ENCODE results near the gene CPNE8.
"Not testable (repeated sequence)": the region's sequence is repeated elsewhere in the genome, so short reads cannot be mapped to it uniquely, and the experiment has no call there.

Gene CPNE8

DNA sequence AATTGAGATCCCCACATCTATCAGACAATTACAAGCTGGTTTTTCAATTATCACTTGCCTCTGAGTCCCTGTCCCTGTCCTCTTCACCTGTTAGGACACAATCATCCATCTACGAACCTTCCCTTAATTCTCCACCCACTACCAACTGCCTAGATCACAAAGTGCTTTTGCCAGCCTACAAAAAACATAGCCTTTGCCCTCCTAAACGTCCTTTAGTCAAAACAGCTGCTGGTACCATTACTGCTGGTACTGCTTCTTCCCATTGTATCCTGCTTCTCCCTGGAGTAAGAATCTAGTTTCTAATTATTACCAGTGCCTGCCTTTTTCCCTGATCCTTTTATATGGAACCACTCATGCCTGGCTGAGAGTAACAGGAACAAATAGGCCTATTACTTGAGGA, 82.1 kb downstream of the CPNE8 start:
- no peak for DNase-seq

DNA sequence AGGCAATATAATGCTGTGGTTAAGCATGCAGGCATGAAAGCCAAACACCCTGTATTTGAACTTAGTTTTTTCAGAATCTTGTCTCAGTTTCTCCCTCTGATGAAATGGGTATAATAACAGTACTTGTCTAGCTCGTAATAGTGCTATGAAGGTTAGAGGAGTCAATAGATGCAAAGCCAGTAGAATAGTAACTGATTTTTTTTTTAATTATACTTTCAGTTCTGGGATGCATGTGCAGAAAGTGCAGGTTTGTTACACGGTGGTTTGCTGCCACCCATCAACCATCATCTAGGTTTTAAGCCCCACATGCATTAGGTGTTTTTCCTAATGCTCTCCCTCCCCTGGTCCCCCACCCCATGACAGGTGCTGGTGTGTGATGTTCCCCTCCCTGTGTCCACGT, 87.4 kb downstream of the CPNE8 start:
- no peak for DNase-seq

DNA sequence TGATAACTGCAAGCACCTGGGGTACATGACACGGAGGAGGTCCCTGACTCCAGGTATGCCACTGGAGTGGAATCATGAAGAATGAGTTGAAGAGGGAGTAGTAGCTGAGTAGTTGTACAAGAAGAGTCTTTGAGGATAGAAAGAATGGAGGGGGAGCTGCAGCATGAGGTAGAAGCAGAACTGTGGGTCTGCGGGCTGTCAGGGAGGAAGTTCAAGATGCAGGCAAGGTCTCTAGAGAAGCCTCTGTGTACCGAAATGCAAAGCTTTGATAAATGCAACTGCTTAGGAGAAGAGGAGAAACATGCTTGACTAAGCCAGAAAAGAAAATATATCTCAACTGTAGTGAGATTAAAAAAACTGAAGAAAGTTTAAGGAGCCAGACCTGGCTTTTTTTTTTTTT, 91.5 kb downstream of the CPNE8 start:
- DNase-seq: no peak

DNA sequence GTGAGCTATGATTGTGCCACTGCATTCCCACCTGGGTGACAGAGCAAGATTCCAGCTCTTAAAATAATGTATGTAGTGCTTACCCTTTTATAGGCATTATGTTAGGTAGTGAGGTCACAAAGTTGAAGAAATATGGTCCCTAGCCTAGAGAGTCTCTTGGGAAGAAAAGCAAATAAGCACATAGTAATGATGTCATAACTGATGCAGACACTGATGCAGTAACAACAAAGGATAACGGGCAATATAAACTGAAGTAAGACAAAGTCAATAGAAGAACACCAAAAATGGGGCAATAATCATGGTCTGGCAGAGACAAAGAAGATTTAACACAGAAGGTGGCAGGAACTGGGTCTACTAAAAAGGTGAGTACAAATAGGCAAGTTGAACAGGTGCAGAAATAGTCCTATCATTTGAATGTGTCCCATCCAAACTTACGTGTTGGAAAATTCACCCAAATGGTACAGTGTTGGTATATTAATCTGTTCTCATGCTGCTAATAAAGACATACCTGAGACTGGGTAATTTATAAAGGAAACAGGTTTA, 93.5 kb downstream of the CPNE8 start:
- DNase-seq: no peak

- peak; percentile 20 for DNase-seq
Measured at GRCh38 chr12:38809832-38810231, 95.6 kb downstream of the CPNE8 start.

GRCh38 chr12:38788106-38788505, 117.3 kb downstream of the CPNE8 start:
- DNase-seq: no peak

- no peak for DNase-seq
Measured at GRCh38 chr12:38785381-38785780, 120.0 kb downstream of the CPNE8 start.

- peak; percentile 45 for DNase-seq
Measured at GRCh38 chr12:38783304-38783703, 122.1 kb downstream of the CPNE8 start.

GRCh38 chr12:38782359-38782758, 123.0 kb downstream of the CPNE8 start:
- DNase-seq: peak; percentile 19

DNA sequence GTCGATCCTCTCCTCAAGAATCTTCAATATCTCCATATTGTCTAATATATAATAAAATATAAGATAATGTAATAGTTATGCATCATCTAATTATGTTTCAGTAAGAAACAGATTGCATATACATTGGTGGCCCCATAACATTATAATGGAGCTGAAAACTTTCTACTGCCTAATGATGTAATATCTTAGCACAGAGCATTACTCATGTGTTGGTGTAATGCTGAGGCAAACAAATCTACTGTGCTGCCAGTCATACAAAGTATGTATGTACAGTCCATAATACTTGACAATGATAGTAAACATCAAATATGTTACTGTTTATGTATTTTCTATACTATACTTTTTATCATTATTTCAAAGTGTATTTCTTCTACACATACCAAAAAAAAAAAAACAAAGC, 128.7 kb downstream of the CPNE8 start:
- DNase-seq: peak; percentile 44

DNA sequence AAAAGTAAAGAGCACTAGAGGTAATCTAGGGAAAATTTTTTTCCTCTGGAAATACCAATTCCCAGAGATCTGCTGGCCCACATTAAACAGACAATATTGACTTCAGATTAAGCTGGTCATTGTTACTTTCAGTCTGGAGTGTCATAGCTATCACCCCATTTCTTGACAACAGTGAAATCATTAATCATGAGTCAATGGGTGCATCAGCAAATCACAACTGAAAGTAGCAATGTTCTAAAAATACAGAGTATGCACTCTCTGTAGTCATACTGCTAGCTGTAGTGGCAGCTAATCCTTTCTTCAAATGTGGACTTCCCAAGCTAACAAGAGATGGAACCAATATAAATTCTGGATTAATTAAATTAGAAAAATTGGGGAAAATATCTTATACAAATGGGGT, 129.9 kb downstream of the CPNE8 start:
- DNase-seq: no peak

DNA sequence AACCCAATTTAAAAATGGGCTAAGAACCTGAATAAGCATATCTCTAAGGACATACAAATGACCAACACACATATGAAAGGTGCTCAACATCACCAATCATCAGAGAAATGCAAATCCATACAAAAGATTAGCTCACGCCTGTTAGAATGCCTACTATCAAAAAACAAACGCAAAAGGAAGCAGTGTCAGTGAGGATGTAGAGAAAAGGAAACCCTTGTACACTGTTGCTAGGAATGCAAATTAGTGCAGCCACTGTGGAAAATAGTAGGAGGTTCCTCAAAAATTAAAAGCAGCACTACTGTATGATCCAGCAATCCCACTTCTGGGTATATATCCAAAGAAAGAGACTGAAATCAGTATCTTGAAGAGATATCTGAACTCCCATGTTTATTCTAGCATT, 133.0 kb downstream of the CPNE8 start:
- DNase-seq: peak; percentile 40

DNA sequence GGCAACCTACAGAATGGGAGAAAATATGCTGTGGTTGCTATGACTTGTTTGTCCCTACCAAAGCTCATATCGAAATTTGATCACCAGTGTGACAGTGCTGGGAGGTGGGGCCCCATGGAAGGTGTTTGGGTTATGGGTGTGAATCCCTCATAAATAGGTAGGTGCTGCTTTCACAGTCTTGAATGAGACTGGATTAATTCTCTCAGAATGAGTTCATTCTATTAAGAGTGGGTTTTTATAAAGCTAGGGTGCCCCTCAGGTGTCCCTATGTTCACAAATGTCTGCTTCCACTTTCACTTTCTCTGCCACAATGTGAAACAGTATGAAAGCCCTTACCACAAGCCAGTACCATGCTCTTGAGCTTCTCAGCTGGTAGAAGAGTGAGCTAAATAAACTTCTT, 133.5 kb downstream of the CPNE8 start:
- DNase-seq: peak; percentile 85

DNA sequence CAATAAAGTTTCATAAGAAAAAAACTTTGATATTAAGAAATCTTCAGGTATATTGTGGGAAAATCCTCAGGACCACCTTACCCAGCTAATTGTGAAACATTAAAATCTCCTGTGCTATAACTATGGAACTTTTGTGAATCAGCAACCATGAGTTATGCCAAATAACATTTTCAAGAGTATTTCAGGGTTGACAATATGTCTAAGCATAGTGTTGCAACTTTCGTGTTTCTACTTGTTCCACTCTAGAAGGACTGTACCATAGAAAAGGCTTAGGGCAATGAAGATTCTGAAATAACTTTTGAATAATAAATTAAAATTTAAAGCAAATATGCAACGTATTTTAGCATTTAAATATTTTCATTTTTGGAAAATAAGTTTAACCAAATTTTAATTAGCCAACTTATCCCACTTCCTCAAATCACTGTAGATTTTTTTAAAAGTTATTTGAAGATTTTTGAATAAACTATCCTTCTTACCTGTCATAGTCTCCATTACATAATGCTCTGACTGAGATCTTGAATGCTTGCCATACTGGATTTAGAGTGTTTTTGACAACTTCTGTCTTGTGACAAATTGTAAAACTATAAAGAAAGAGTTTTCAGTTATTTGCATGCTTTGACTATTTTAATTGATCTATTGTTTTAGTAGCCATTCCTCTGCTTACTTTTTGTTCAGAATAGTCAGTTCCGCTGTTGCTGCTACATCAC, 143.6 kb downstream of the CPNE8 start:
- no peak for DNase-seq

GRCh38 chr12:38761111-38761510, 144.3 kb downstream of the CPNE8 start:
- DNase-seq: no peak

- DNase-seq: no peak
Measured at GRCh38 chr12:38759621-38760020, 145.8 kb downstream of the CPNE8 start.

DNA sequence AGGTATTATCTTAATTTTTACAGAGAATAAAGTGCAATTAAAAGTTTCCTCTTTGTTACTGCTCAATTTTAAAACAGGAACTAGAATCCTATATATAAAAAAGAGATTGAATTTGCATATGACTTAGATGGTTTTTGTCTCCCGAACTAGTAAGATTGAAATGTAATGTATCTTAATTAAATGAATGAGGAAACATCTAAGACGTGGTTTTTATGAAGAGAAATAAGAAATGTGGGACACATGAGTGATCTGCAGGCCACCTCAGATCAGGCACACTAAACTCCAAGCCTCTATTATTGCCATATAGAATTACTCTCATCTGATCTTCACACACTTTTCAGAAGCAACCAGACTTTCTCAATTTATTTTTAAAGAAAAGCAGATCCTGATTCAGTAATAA, 158.6 kb downstream of the CPNE8 start:
- no peak for DNase-seq

DNA sequence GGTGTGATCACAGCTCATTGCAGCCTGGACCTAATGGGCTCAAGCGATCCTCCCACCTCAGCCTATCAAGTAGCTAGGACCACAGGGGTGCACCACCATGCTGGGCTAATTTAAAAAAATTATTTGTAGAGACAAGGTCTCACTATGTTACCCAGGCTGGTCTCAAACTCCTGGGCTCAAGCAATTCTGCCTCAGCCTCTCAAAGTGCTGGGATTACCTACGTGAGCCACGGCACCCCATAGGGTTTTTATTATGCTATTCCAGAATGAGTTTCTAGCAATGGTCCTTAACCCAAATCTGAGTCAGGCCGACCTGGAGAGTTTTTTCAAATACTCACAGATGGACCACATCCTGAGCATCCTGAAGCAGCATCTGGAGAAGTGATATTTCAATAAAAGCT, 159.8 kb downstream of the CPNE8 start:
- DNase-seq: no peak

- DNase-seq: no peak
Measured at GRCh38 chr12:38744041-38744440, 161.3 kb downstream of the CPNE8 start.

DNA sequence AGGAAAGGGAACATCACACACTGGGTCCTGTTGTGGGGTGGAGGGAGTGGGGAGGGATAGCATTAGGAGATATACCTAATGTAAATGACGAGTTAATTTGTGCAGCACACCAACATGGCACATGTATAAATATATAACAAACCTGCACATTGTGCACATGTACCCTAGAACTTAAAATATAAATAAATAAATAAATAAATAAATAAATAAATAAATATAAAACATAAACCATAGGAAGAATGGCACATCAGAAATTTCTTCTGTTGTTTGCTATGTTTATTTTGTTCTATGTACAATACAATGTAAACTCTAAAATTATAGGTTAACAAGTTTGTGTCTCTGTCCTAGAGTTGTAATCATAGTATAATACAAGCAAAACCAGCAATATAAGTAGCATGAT, 162.9 kb downstream of the CPNE8 start:
- DNase-seq: not testable (repeated sequence)

GRCh38 chr12:38736821-38737220, 168.6 kb downstream of the CPNE8 start:
- DNase-seq: no peak

- DNase-seq: no peak
Measured at GRCh38 chr12:38732761-38733160, 172.6 kb downstream of the CPNE8 start.

DNA sequence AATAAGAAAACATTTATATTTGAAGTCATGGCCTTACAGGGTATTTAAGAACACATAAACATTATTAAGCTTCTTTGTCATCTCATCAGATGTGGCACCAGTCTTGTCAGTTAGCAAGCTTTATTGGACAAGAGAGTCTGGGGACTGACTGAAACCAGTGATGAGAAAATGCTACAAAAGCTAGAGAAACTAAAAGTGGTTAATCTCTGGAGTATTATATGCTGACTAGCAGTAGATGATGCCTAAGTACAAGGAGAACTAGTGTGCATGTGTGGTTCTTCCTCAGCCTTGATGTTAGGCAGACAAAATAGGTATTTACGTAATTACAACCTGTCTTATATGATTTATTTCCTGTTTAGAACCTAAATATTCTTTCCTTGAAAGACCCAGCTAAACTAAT, 176.5 kb downstream of the CPNE8 start:
- no peak for DNase-seq

GRCh38 chr12:38721611-38722252, 183.7 kb downstream of the CPNE8 start:
- DNase-seq: no peak

- no peak for DNase-seq
Measured at GRCh38 chr12:38720661-38721060, 184.7 kb downstream of the CPNE8 start.
